Activated T-helper 1 cell treated with Interleukin-2 at 50 U/mL for 16 hours (primary cell): Measurements from ENCODE around the gene NUP88.

ENCODE experiments used
- DNase-seq: peaks from one replicate; pipeline ENCODE4 v3.0.0-alpha.2; 2020; ENCODE audit warnings: low read depth

Gene NUP88

GRCh38 chr17:5355421-5356129, 63.9 kb downstream of the NUP88 start:
- no peak for DNase-seq

- no peak for DNase-seq
These were observed 64.5 kb downstream of the NUP88 start for GRCh38 chr17:5354886-5355415.

- no peak for DNase-seq
These were observed 65.2 kb downstream of the NUP88 start for GRCh38 chr17:5354310-5354709.

GRCh38 chr17:5352681-5353289, 66.7 kb downstream of the NUP88 start:
- no peak for DNase-seq

GRCh38 chr17:5344914-5345313, 74.5 kb downstream of the NUP88 start:
- DNase-seq, result no peak
